GM12878 (cell line): ENCODE measurements around the gene NPIPB8. TPM values are rescaled to one million over a fixed set of nuclear protein-coding genes. Genes with fewer than 3 reads are reported as not detected.
"Not testable (repeated sequence)": the region's sequence is repeated elsewhere in the genome, so short reads cannot be mapped to it uniquely, and the experiment has no call there.

Experiments
- ATAC-seq: fragments of 200-7000 bp; cut with Tn5 transposase; 3 replicates; pipeline ENCODE4 v1.9.1; 2020; ENCODE audit warnings: mild to moderate bottlenecking, moderate library complexity
- BruUV-seq: library from RNA; stranded (reverse); fragments of 400-500 nt; replicated peaks from 2 replicates; lab custom pipeline; 2021; lab: Mats Ljungman, UMichigan
- CTCF ChIA-PET: fragments of 300-600 bp; sonication (Branson Sonifier 250); formaldehyde crosslinking; extraction: SDS; loops from one replicate; lab custom pipeline; 2021; ENCODE audit warnings: inconsistent platforms; lab: Yijun Ruan, JAX
- POLR2A ChIA-PET: fragments of 350-600 bp; formaldehyde crosslinking; extraction: SDS; loops from one replicate; lab custom pipeline; 2021; ENCODE audit warnings: inconsistent platforms; lab: Charles Lee
- RAD21 ChIA-PET: fragments of 300-600 bp; sonication (Branson Sonifier 250); formaldehyde crosslinking; loops from one replicate; lab custom pipeline; 2023; ENCODE audit warnings: antibody characterized with exemption; ENCODE audit not compliant: unreplicated experiment; lab: Charles Lee
- SMC1A ChIA-PET: fragments of 300-600 bp; sonication (Branson Sonifier 250); formaldehyde crosslinking; loops from one replicate; lab custom pipeline; 2023; ENCODE audit not compliant: unreplicated experiment, uncharacterized antibody; lab: Charles Lee
- DNase-seq: peaks from one replicate; pipeline ENCODE4 v3.0.0-alpha.2; 2011; ENCODE audit warnings: low read depth, low spot score
- FAIRE-seq: peaks from 3 replicates; lab custom pipeline; 2011; peaks lifted over from hg19 to GRCh38; lab: Jason Lieb, UNC
- H2AFZ ChIP-seq: 2 replicates; pipeline ENCODE4 v1.6.0; 2011; ENCODE audit warnings: low read depth, low read length, control low read depth; ENCODE audit not compliant: control insufficient read depth
- H3K27ac ChIP-seq: 2 replicates; pipeline ENCODE4 v1.5.1; 2011; ENCODE audit warnings: control low read depth; ENCODE audit not compliant: control insufficient read depth, insufficient read depth
- H3K27me3 ChIP-seq, 2 experiments: replicated peaks in 1 of 2; 2 replicates each; pipeline versions ENCODE4 v1.6.0 to v1.6.1; 2011; ENCODE audit warnings: low read length in 1 of 2; ENCODE audit not compliant: control insufficient read depth in 2 of 2, insufficient read depth in 2 of 2
- H3K36me3 ChIP-seq, 2 experiments: 2 replicates each; pipeline ENCODE4 v1.5.1; 2011; ENCODE audit warnings: low read length in 1 of 2; ENCODE audit not compliant: control insufficient read depth in 2 of 2, insufficient read depth in 2 of 2
- H3K4me1 ChIP-seq: 2 replicates; pipeline ENCODE4 v1.6.1; 2011; ENCODE audit warnings: mild to moderate bottlenecking, low read length, moderate library complexity, mixed read lengths; ENCODE audit not compliant: control insufficient read depth, insufficient read depth
- H3K4me2 ChIP-seq: 2 replicates; pipeline ENCODE4 v1.6.0; 2011; ENCODE audit warnings: control low read depth; ENCODE audit not compliant: control insufficient read depth, insufficient read depth
- H3K4me3 ChIP-seq: fragments of 200-600 bp; sonication (generic); 2 replicates; pipeline ENCODE4 v1.5.1; 2016
- H3K79me2 ChIP-seq: 2 replicates; pipeline ENCODE4 v1.6.0; 2011; ENCODE audit warnings: low read length; ENCODE audit not compliant: control insufficient read depth, insufficient read depth
- H3K9ac ChIP-seq: 2 replicates; pipeline ENCODE4 v1.8.0; 2011; ENCODE audit warnings: low read length, control low read depth, mixed read lengths; ENCODE audit not compliant: control insufficient read depth, insufficient read depth
- H3K9me3 ChIP-seq: replicated peaks from 3 replicates; pipeline ENCODE4 v1.5.1; 2011; ENCODE audit warnings: mild to moderate bottlenecking, low read length; ENCODE audit not compliant: control insufficient read depth, insufficient read depth
- H4K20me1 ChIP-seq: 2 replicates; pipeline ENCODE4 v1.6.0; 2011; ENCODE audit not compliant: control insufficient read depth, insufficient read depth
- BMI1 ChIP-seq: fragments of 450-650 bp; IDR thresholded peaks from 2 replicates; pipeline ENCODE4 v1.6.1; 2016; ENCODE audit warnings: mild to moderate bottlenecking, moderate library complexity, borderline replicate concordance
- IKZF1 ChIP-seq: fragments of 450-650 bp; conservative IDR thresholded peaks from 2 replicates; pipeline ENCODE4 v1.6.1; 2017; ENCODE audit warnings: antibody characterized with exemption, mild to moderate bottlenecking
- KLF5 ChIP-seq: fragments of 450-650 bp; IDR thresholded peaks from 2 replicates; pipeline ENCODE4 v1.6.1; 2014; ENCODE audit warnings: mild to moderate bottlenecking; ENCODE audit not compliant: partially characterized antibody
- POLR2AphosphoS5 ChIP-seq: IDR thresholded peaks from 2 replicates; pipeline ENCODE4 v1.6.1; 2011; ENCODE audit warnings: mild to moderate bottlenecking, low read length, inconsistent platforms
- RBBP5 ChIP-seq: fragments of 200-600 bp; sonication (generic); conservative IDR thresholded peaks from 2 replicates; pipeline ENCODE4 v1.6.1; 2016
- SMAD1 ChIP-seq: fragments of 450-650 bp; IDR thresholded peaks from 2 replicates; pipeline ENCODE4 v1.6.1; 2018; ENCODE audit warnings: mild to moderate bottlenecking, low read depth; ENCODE audit not compliant: partially characterized antibody
- TARDBP ChIP-seq: IDR thresholded peaks from 2 replicates; pipeline ENCODE4 v1.6.1; 2016; ENCODE audit warnings: borderline replicate concordance
- WGBS: methylation state at CpG from one replicate; pipeline ENCODE4 v1.1.6; 2016; ENCODE audit warnings: low lambda C conversion rate; ENCODE audit not compliant: insufficient replicate concordance, insufficient coverage; ENCODE audit errors: missing lambda C conversion rate; 5-methylcytosine and 5-hydroxymethylcytosine counted together
- in situ Hi-C: fragments of 300-500 bp; cut with MboI; formaldehyde crosslinking; loops from 9 replicates; pipeline ENCODE4 v1.14.3; 2018; ENCODE audit warnings: mixed read lengths
- intact Hi-C: fragments of 100-400 bp; cut with micrococcal nuclease; formaldehyde crosslinking; loops from one replicate; pipeline ENCODE4 v1.14.2; 2022; ENCODE audit not compliant: unreplicated experiment
- polyA plus RNA-seq, 11 experiments: library from polyadenylated mRNA; depleted of rRNA in 4 of 11; unstranded in 6 of 11; stranded (reverse) in 5 of 11; fragments of >200 nt; fragmentation: Nextera tagmentation in 4 of 11; fragmentation: Illumina TruSeq in 1 of 11; extraction: Ambion mirVana in 4 of 11; extraction: Trizol in 1 of 11; gene quantifications; 1 replicate in 1 of 11; 2 replicates in 10 of 11; pipeline versions ENCODE4 v1.2.1 to v1.2.3, GENCODE V29; 2011 to 2016; ENCODE audit warnings: inconsistent platforms in 2 of 11, missing spikeins in 2 of 11, low read depth in 1 of 11
- total RNA-seq, 4 experiments: library from RNA; depleted of rRNA in 3 of 4; stranded (reverse); fragments of >200 nt in 3 of 4; fragmentation: Illumina TruSeq in 1 of 4; extraction: Trizol in 1 of 4; gene quantifications; 2 replicates each; pipeline versions ENCODE4 v1.2.1 to v1.2.3, GENCODE V29; 2013 to 2021

NPIPB8 gene
- total and polyA plus RNA-seq, 10 of the 15 experiments (the other 5 are each of a cell fraction or from before 2014, with no cell fraction given), result 0.03 to 1.2 (median 0.56) TPM; not detected in 5

DNA sequence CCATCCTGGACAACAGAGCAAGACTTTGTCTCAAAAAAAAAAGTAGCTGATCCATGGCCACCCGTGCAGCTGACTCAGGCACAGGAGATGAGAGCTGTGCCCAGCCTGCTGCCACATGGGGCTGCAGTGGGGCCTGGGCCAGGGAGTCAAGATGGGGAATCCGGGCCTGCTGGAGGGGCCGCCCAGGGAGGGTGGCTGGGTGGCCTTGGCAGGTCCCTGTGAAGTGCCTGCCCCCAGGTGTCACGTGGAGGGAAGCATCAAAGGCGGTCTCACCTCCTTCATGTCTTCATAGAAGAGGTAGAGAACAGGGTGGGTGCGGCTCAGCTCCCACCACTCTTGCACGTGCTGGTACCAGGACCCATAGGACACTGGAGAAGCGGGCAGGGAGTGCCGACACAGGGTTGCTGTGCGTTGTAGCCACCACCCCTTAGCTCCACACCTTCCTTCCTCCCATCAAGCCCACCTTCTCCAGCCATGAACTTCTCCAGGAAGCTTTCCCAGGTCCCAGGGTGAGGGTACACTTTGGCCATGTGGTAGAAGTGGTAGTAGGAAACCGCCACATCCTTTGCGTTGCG is 44.8 kb upstream of the NPIPB8 start:
- no peak for DNase-seq
- intact Hi-C loops, result no loop called here
- no peaks in the 10 kb centered on the region for H3K9me3 ChIP-seq
- no peak overlapping the region for H3K9ac ChIP-seq
- no TSS peak for BruUV-seq
- POLR2A ChIA-PET, result interaction anchor here (0.6 kb wide), 1 partner anchor 39 kb away, joined by 3 read pairs; no protein-coding TSS in a partner anchor
- WGBS, result 79% methylated on average over 11 of the region's 13 CpGs
- TF ChIP-seq KLF5, result no peak
- no peak for TF ChIP-seq POLR2AphosphoS5
- TF ChIP-seq BMI1, result no peak
- no peak for TF ChIP-seq SMAD1
- TF ChIP-seq IKZF1, result no peak
- no peak for TF ChIP-seq RBBP5
- no peak for TF ChIP-seq TARDBP
- TF ChIP-seq, all 136 proteins: peak for 0
- H3K79me2 ChIP-seq, result no peaks in the 10 kb centered on the region
- no peak overlapping the region for H3K4me3 ChIP-seq
- no peaks in the 10 kb centered on the region for H4K20me1 ChIP-seq
- H3K4me1 ChIP-seq, result no peaks in the 10 kb centered on the region
- H2AFZ ChIP-seq, result no peak overlapping the region
- ChIA-PET CTCF (interaction anchor here (1.5 kb wide), 1 partner anchor 9 kb away, joined by 5 read pairs; no protein-coding TSS in a partner anchor), SMC1A (no interaction called here), RAD21 (no interaction called here)
- no peak overlapping the region for H3K27ac ChIP-seq
- ATAC-seq (no peak), FAIRE-seq (no peak)
- H3K27me3 ChIP-seq, result no peaks in the 10 kb centered on the region
- H3K36me3 ChIP-seq, result peaks cover 5 to 13% of the 10 kb centered on the region in 2 experiments; a peak in 3 of 4 replicates
- H3K4me2 ChIP-seq, result no peak overlapping the region
- in situ Hi-C loops, result no loop called here

DNA sequence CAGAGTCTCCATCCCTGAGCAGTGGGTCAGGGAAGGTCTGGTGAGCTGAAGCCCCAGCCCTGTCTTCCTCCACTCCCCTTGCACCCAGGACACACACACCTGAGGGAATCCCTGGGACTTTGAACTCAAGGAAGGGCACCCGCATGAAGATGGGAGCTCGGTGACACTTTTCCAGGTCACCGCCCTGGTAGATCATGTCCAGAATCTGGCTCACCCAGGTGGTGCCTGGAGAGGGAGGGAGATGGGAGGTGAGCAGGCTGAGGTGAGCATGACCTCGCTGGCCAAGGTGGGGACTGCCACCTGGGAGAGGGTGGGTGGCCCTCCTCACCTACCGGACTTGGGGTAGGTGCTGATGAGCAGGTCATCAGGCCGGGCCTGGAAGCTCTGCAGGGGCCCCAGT is 42.4 kb upstream of the NPIPB8 start:
- H3K9ac ChIP-seq, H3K27ac ChIP-seq: not testable (repeated sequence)
- WGBS, result 72% methylated on average over 5 of the region's 6 CpGs

More for the DNA sequence above, 42.4 kb upstream of the NPIPB8 start:
- RAD21 ChIA-PET, DNase-seq, H3K36me3 ChIP-seq, in situ Hi-C loops, CTCF ChIA-PET, H3K4me3 ChIP-seq, FAIRE-seq, H3K4me1 ChIP-seq, H3K79me2 ChIP-seq, ATAC-seq, H4K20me1 ChIP-seq, H3K27me3 ChIP-seq, SMC1A ChIA-PET, H2AFZ ChIP-seq, H3K4me2 ChIP-seq, POLR2A ChIA-PET, BruUV-seq, H3K9me3 ChIP-seq, intact Hi-C loops: not testable (repeated sequence)
